IMR-90 (cell line): ENCODE data around the gene C1orf159. TPM values are rescaled to one million over a fixed set of nuclear protein-coding genes. Genes with fewer than 3 reads are reported as not detected.

Source experiments
- ATAC-seq: fragments of 200-7000 bp; cut with Tn5 transposase; 2 replicates; pipeline ENCODE4 v1.9.1; 2020; ENCODE audit warnings: low read depth, mild to moderate bottlenecking, moderate library complexity
- BruUV-seq: library from RNA; stranded (reverse); fragments of 400-500 nt; replicated peaks from 2 replicates; lab custom pipeline; 2021; lab: Mats Ljungman, UMichigan
- CTCF ChIA-PET: fragments of 300-600 bp; formaldehyde crosslinking; extraction: SDS; loops from one replicate; lab custom pipeline; 2021; ENCODE audit warnings: antibody characterized with exemption; lab: Yijun Ruan, JAX
- POLR2A ChIA-PET: fragments of 300-600 bp; sonication (Branson Sonifier 250); formaldehyde crosslinking; loops from one replicate; lab custom pipeline; 2022; ENCODE audit warnings: antibody characterized with exemption; ENCODE audit not compliant: unreplicated experiment; lab: Charles Lee
- DNase-seq: peaks from one replicate; pipeline ENCODE4 v3.0.0; 2013
- H2AFZ ChIP-seq: replicated peaks from 2 replicates; pipeline ENCODE3; 2013; ENCODE audit warnings: low read length, mild to moderate bottlenecking; ENCODE audit not compliant: poor library complexity
- H2AK5ac ChIP-seq: 2 replicates; pipeline ENCODE4 v1.6.1; 2013; ENCODE audit warnings: low read depth, low read length, inconsistent platforms
- H2AK9ac ChIP-seq: replicated peaks from 2 replicates; pipeline ENCODE3; 2013; ENCODE audit warnings: mild to moderate bottlenecking, low read depth, low read length, moderate library complexity; ENCODE audit not compliant: poor library complexity
- H2BK120ac ChIP-seq: 2 replicates; pipeline ENCODE4 v1.6.1; 2013; ENCODE audit warnings: low read depth, low read length, inconsistent platforms
- H2BK15ac ChIP-seq: 3 replicates; pipeline ENCODE4 v1.6.1; 2013; ENCODE audit warnings: low read depth, low read length, inconsistent platforms
- H2BK20ac ChIP-seq: 2 replicates; pipeline ENCODE4 v1.6.1; 2013; ENCODE audit warnings: low read depth, mild to moderate bottlenecking, inconsistent platforms, low read length, moderate library complexity
- H2BK5ac ChIP-seq: 2 replicates; pipeline ENCODE4 v1.6.1; 2013; ENCODE audit warnings: mild to moderate bottlenecking, low read depth, low read length, inconsistent platforms; ENCODE audit not compliant: poor library complexity, severe bottlenecking
- H3K14ac ChIP-seq: replicated peaks from 2 replicates; pipeline ENCODE4 v1.6.1; 2013; ENCODE audit warnings: low read depth, low read length, inconsistent platforms
- H3K18ac ChIP-seq: 2 replicates; pipeline ENCODE4 v1.6.1; 2013; ENCODE audit warnings: low read depth, low read length, control low read depth
- H3K23ac ChIP-seq: 2 replicates; pipeline ENCODE4 v1.6.1; 2013; ENCODE audit warnings: low read depth, low read length, inconsistent platforms
- H3K27ac ChIP-seq: 2 replicates; pipeline ENCODE4 v1.5.1; 2013; ENCODE audit warnings: mild to moderate bottlenecking, control low read depth, low read length; ENCODE audit not compliant: insufficient read depth
- H3K27me3 ChIP-seq: 2 replicates; pipeline ENCODE4 v1.6.1; 2013; ENCODE audit warnings: low read length; ENCODE audit not compliant: control insufficient read depth, insufficient read depth
- H3K36me3 ChIP-seq: 2 replicates; pipeline ENCODE4 v1.6.1; 2013; ENCODE audit warnings: low read length, mixed read lengths; ENCODE audit not compliant: control insufficient read depth, insufficient read depth
- H3K4ac ChIP-seq: 2 replicates; pipeline ENCODE4 v1.6.1; 2013; ENCODE audit warnings: low read depth, low read length, inconsistent platforms
- H3K4me1 ChIP-seq: 2 replicates; pipeline ENCODE4 v1.6.1; 2013; ENCODE audit warnings: low read length, mixed read lengths; ENCODE audit not compliant: control insufficient read depth, insufficient read depth
- H3K4me2 ChIP-seq: 2 replicates; pipeline ENCODE4 v1.6.1; 2013; ENCODE audit warnings: low read depth, mild to moderate bottlenecking, control low read depth, low read length, moderate library complexity
- H3K4me3 ChIP-seq: 2 replicates; pipeline ENCODE4 v1.5.1; 2013; ENCODE audit warnings: low read depth, mild to moderate bottlenecking, control low read depth, low read length, moderate library complexity; ENCODE audit not compliant: insufficient read depth
- H3K56ac ChIP-seq: 2 replicates; pipeline ENCODE4 v1.6.1; 2013; ENCODE audit warnings: low read length, inconsistent platforms; ENCODE audit not compliant: insufficient read depth; ENCODE audit errors: extremely low read depth
- H3K79me1 ChIP-seq, 2 experiments: 2 replicates each; pipeline ENCODE4 v1.6.1; 2013; ENCODE audit warnings: low read length in 2 of 2, inconsistent platforms in 1 of 2, low read depth in 1 of 2
- H3K9ac ChIP-seq: 2 replicates; pipeline ENCODE4 v1.6.1; 2013; ENCODE audit warnings: low read depth, low read length, control low read depth
- H3K9me1 ChIP-seq: 2 replicates; pipeline ENCODE4 v1.6.1; 2013; ENCODE audit warnings: low read length, inconsistent platforms; ENCODE audit not compliant: insufficient read depth
- H3K9me3 ChIP-seq: 2 replicates; pipeline ENCODE4 v1.6.1; 2013; ENCODE audit warnings: low read length; ENCODE audit not compliant: control insufficient read depth, insufficient read depth
- H4K20me1 ChIP-seq: 2 replicates; pipeline ENCODE4 v1.6.1; 2013; ENCODE audit warnings: low read length, inconsistent platforms; ENCODE audit not compliant: insufficient read depth
- H4K5ac ChIP-seq: 2 replicates; pipeline ENCODE4 v1.6.1; 2013; ENCODE audit warnings: mild to moderate bottlenecking, low read depth, low read length, control low read depth
- H4K8ac ChIP-seq, 2 experiments: 2 replicates each; pipeline ENCODE4 v1.6.1; 2013; ENCODE audit warnings: low read depth in 2 of 2, low read length in 2 of 2, control low read depth in 1 of 2, inconsistent platforms in 1 of 2
- H4K91ac ChIP-seq: 2 replicates; pipeline ENCODE4 v1.6.1; 2013; ENCODE audit warnings: low read depth, low read length, inconsistent platforms; ENCODE audit not compliant: insufficient read depth
- BHLHE40 ChIP-seq: fragments of 150-350 bp; IDR thresholded peaks from 2 replicates; pipeline ENCODE4 v1.6.1; 2016; ENCODE audit warnings: mild to moderate bottlenecking, low read depth, low read length
- CHD1 ChIP-seq: IDR thresholded peaks from 2 replicates; pipeline ENCODE4 v1.6.1; 2012; ENCODE audit warnings: low read depth, low read length, improper control_type of control experiment
- MAFK ChIP-seq: IDR thresholded peaks from 2 replicates; pipeline ENCODE4 v1.6.1; 2012; ENCODE audit warnings: low read depth, low read length, improper control_type of control experiment
- NFE2L2 ChIP-seq: fragments of 150-350 bp; IDR thresholded peaks from 2 replicates; pipeline ENCODE4 v1.6.1; 2016; ENCODE audit warnings: low read depth, mild to moderate bottlenecking, low read length
- RFX5 ChIP-seq: IDR thresholded peaks from 2 replicates; pipeline ENCODE4 v1.8.0; 2012; ENCODE audit warnings: low read depth, mild to moderate bottlenecking, low read length, moderate library complexity
- WGBS, 2 experiments: methylation state at CpG; one replicate each; pipeline versions ENCODE4 v1.1.5 to v1.1.7; 2013; ENCODE audit warnings: missing lambda C conversion rate in 2 of 2; ENCODE audit not compliant: insufficient read length in 1 of 2; ENCODE audit errors: extremely low coverage in 2 of 2; 5-methylcytosine and 5-hydroxymethylcytosine counted together
- dilution Hi-C: fragments of 300-500 bp; cut with HindIII; formaldehyde crosslinking; loops from one replicate; pipeline ENCODE4 v1.14.3; 2018; ENCODE audit warnings: low sequenced_read_pairs; ENCODE audit not compliant: unreplicated experiment
- in situ Hi-C: fragments of 300-500 bp; cut with MboI; formaldehyde crosslinking; loops from 3 replicates; pipeline ENCODE4 v1.14.3; 2019; ENCODE audit warnings: low sequenced_read_pairs, inconsistent platforms, mixed read lengths
- intact Hi-C: fragments of 100-400 bp; cut with micrococcal nuclease; formaldehyde crosslinking; loops from 2 replicates; pipeline ENCODE4 v1.10.0; 2022
- polyA plus RNA-seq, 3 experiments: library from polyadenylated mRNA; depleted of rRNA; stranded (reverse); fragments of >200 nt; gene quantifications; 2 replicates each; pipeline ENCODE4 v1.2.3, GENCODE V29; 2012; ENCODE audit warnings: low replicate concordance in 1 of 3
- total RNA-seq: library from RNA; depleted of rRNA; stranded (reverse); fragments of >200 nt; gene quantifications from 2 replicates; pipeline ENCODE4 v1.2.3, GENCODE V29; 2012
- TF ChIP-seq, protein P1 (sequence below): fragments of 150-350 bp; IDR thresholded peaks from 2 replicates; pipeline ENCODE4 v1.6.1; 2016; ENCODE audit warnings: low read depth, mild to moderate bottlenecking, low read length, moderate library complexity, borderline replicate concordance

C1orf159 gene
- total and polyA plus RNA-seq, 2 of the 4 experiments (the other 2 are of a cell fraction): 2.9 to 12.6 TPM

DNA sequence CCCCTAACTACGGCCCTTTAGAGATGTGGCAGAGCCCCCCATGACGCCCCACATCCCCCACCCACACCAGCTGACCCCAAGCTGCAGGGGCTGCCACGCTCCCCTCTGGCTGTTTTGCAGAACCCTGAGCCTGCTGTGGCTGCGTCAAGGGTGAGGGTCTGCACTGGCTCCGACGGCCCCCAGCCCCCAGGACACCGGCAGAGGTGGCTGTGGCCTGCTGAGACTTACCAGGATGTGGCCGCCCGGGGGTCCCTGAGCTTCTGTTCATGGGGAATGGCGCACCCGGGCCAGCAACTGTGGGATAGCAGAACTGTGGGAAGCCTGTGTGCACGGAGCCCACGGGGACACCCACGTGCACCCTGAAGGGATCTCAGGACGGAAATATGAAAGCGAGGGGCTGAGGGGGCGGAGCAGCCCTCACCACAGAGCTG lies 29.0 kb downstream of the C1orf159 start:
- WGBS, 2 experiments: 93% methylated on average over 8 of the region's 17 CpGs; no CpG with 5 or more reads in 1 of the 2 experiments
- Histone ChIP-seq H2BK5ac (no peak overlapping the region), H4K5ac (no peak overlapping the region), H3K14ac (no peak overlapping the region), H4K20me1 (no peaks in the 10 kb centered on the region; the same call in 1 of the 2 replicates), H2BK20ac (no peak overlapping the region), H3K27me3 (no peaks in the 10 kb centered on the region), H3K4me3 (no peak overlapping the region), H4K8ac (no peak overlapping the region), H3K9me3 (no peaks in the 10 kb centered on the region), H3K18ac (no peak overlapping the region), H3K4me2 (no peak overlapping the region), H2AK5ac (no peak overlapping the region), H3K4me1 (no peaks in the 10 kb centered on the region), H2BK15ac (no peak overlapping the region), H3K36me3 (peaks cover 4% of the 10 kb centered on the region), H2AK9ac (no peak overlapping the region), H3K9ac (no peak overlapping the region), H3K23ac (no peak overlapping the region), H4K91ac (no peak overlapping the region), H2AFZ (no peak overlapping the region), H3K4ac (no peak overlapping the region), H3K9me1 (no peaks in the 10 kb centered on the region), H3K56ac (no peak overlapping the region), H3K27ac (no peak overlapping the region), H2BK120ac (no peak overlapping the region), H3K79me1 (no peaks in the 10 kb centered on the region)
- no peak for TF ChIP-seq CHD1
- TF ChIP-seq, protein P1, sequence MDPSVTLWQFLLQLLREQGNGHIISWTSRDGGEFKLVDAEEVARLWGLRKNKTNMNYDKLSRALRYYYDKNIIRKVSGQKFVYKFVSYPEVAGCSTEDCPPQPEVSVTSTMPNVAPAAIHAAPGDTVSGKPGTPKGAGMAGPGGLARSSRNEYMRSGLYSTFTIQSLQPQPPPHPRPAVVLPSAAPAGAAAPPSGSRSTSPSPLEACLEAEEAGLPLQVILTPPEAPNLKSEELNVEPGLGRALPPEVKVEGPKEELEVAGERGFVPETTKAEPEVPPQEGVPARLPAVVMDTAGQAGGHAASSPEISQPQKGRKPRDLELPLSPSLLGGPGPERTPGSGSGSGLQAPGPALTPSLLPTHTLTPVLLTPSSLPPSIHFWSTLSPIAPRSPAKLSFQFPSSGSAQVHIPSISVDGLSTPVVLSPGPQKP: no peak
- TF ChIP-seq MAFK: no peak
- no peak for TF ChIP-seq NFE2L2
- TF ChIP-seq RFX5: no peak
- no peak for TF ChIP-seq BHLHE40
- ChIA-PET POLR2A (no interaction called here), CTCF (no interaction called here)
- in situ Hi-C loops: no loop called here
- intact Hi-C loops: no loop called here
- DNase-seq (no peak), ATAC-seq (no peak)
- no TSS peak for BruUV-seq
- dilution Hi-C loops: no loop called here
